K562 (cell line): Measurements from ENCODE around the gene WASF3. TPM values are rescaled to one million over a fixed set of nuclear protein-coding genes. Genes with fewer than 3 reads are reported as not detected.

ENCODE experiments used
- ATAC-seq: fragments of 200-7000 bp; cut with Tn5 transposase; 3 replicates; pipeline ENCODE4 v1.9.1; 2020; ENCODE audit warnings: moderate library complexity
- BruUV-seq: library from RNA; stranded (reverse); fragments of 400-500 nt; replicated peaks from 2 replicates; lab custom pipeline; 2021; lab: Mats Ljungman, UMichigan
- CTCF ChIA-PET: fragments of 300-600 bp; formaldehyde crosslinking; extraction: SDS; loops from one replicate; lab custom pipeline; 2021; ENCODE audit warnings: low intra/inter-chr PET ratio; lab: Yijun Ruan, JAX
- POLR2A ChIA-PET: fragments of 300-600, 350-650 bp; sonication (Branson Sonifier 250); formaldehyde crosslinking; extraction: SDS; loops from one replicate; lab custom pipeline; 2021; ENCODE audit warnings: antibody characterized with exemption, inconsistent platforms; lab: Yijun Ruan, JAX
- DNase-seq, 4 experiments: peaks; one replicate each; pipeline versions ENCODE4 v3.0.0 to v3.0.0-alpha.2; 2011 to 2018; ENCODE audit warnings: low spot score in 3 of 4, mixed read lengths in 3 of 4; ENCODE audit errors: extremely low read depth in 1 of 4
- FAIRE-seq: peaks from 2 replicates; lab custom pipeline; 2011; peaks lifted over from hg19 to GRCh38; lab: Jason Lieb, UNC
- H2AFZ ChIP-seq: 2 replicates; pipeline ENCODE4 v1.6.0; 2011; ENCODE audit warnings: low read depth, low read length, control low read depth, inconsistent platforms
- H3K27ac ChIP-seq: fragments of 200-600 bp; 3 replicates; pipeline ENCODE4 v1.8.0; 2011; ENCODE audit warnings: low read depth, mild to moderate bottlenecking, control low read depth, inconsistent platforms, low read length, moderate library complexity, mixed read lengths; ENCODE audit errors: extremely low read depth
- H3K27me3 ChIP-seq, 2 experiments: fragments of 300-600 bp in 1 of 2; 2 replicates in 1 of 2; 3 replicates in 1 of 2; pipeline versions ENCODE4 v1.6.0 to v1.8.0; 2011; ENCODE audit warnings: inconsistent platforms in 2 of 2, low read length in 2 of 2, mild to moderate bottlenecking in 1 of 2, mixed read lengths in 1 of 2, moderate library complexity in 1 of 2; ENCODE audit not compliant: control insufficient read depth in 2 of 2, insufficient read depth in 2 of 2
- H3K36me3 ChIP-seq: fragments of 300-600 bp; 3 replicates; pipeline ENCODE4 v1.8.0; 2011; ENCODE audit warnings: mild to moderate bottlenecking, low read length, inconsistent platforms; ENCODE audit not compliant: control insufficient read depth, insufficient read depth
- H3K4me1 ChIP-seq, 2 experiments: fragments of 200-600 bp in 1 of 2; replicated peaks in 1 of 2; 2 replicates in 1 of 2; 3 replicates in 1 of 2; pipeline versions ENCODE4 v1.5.1 to v1.8.0; 2011; ENCODE audit warnings: inconsistent platforms in 2 of 2, low read length in 2 of 2, mild to moderate bottlenecking in 1 of 2, mixed read lengths in 1 of 2, moderate library complexity in 1 of 2; ENCODE audit not compliant: control insufficient read depth in 2 of 2, insufficient read depth in 2 of 2
- H3K4me2 ChIP-seq: 2 replicates; pipeline ENCODE4 v1.6.1; 2011; ENCODE audit warnings: low read length, control low read depth, inconsistent platforms, mixed read lengths; ENCODE audit not compliant: insufficient read depth
- H3K4me3 ChIP-seq: fragments of 200-600 bp; sonication (generic), shearing (Covaris generic); 2 replicates; pipeline ENCODE4 v1.5.1; 2016; ENCODE audit warnings: control low read depth, inconsistent platforms
- H3K79me2 ChIP-seq: fragments of 200-600 bp; 3 replicates; pipeline ENCODE4 v1.8.0; 2011; ENCODE audit warnings: low read length, inconsistent platforms; ENCODE audit not compliant: control insufficient read depth, insufficient read depth
- H3K9ac ChIP-seq, 2 experiments: 2 replicates each; pipeline versions ENCODE4 v1.6.0 to v1.6.1; 2011; ENCODE audit warnings: low read depth in 2 of 2, low read length in 2 of 2, control low read depth in 1 of 2, inconsistent platforms in 1 of 2, mild to moderate bottlenecking in 1 of 2, mixed read lengths in 1 of 2; ENCODE audit not compliant: insufficient read depth in 1 of 2
- H3K9me1 ChIP-seq: one replicate; pipeline ENCODE4 v1.6.0; 2011; ENCODE audit warnings: inconsistent platforms, mild to moderate bottlenecking, low read length, moderate library complexity; ENCODE audit not compliant: control insufficient read depth, insufficient read depth
- H3K9me3 ChIP-seq: replicated peaks from 2 replicates; pipeline ENCODE4 v1.5.1; 2011; ENCODE audit warnings: low read depth, low read length, inconsistent platforms; ENCODE audit not compliant: control insufficient read depth, insufficient read depth
- H4K20me1 ChIP-seq: replicated peaks from 2 replicates; pipeline ENCODE4 v1.6.1; 2011; ENCODE audit warnings: low read length, inconsistent platforms, mixed read lengths; ENCODE audit not compliant: control insufficient read depth, insufficient read depth
- E4F1 ChIP-seq: fragments of 250-450 bp; sonication (Bioruptor Pico); IDR thresholded peaks from 2 replicates; pipeline ENCODE4 v1.5.0; 2021; ENCODE audit warnings: mild to moderate bottlenecking, borderline replicate concordance
- HNRNPL ChIP-seq: fragments of 200-400 bp; formaldehyde crosslinking; IDR thresholded peaks from 2 replicates; pipeline ENCODE4 v1.6.1; 2017; ENCODE audit warnings: low read depth, mild to moderate bottlenecking, low read length
- NCOR1 ChIP-seq: fragments of 450-650 bp; IDR thresholded peaks from 2 replicates; pipeline ENCODE4 v1.6.1; 2016; ENCODE audit warnings: mild to moderate bottlenecking, moderate library complexity
- SFPQ ChIP-seq: fragments of 200-400 bp; formaldehyde crosslinking; IDR thresholded peaks from 2 replicates; pipeline ENCODE4 v1.6.1; 2017; ENCODE audit warnings: mild to moderate bottlenecking, low read depth, low read length, moderate library complexity
- SMARCB1 ChIP-seq: IDR thresholded peaks from 2 replicates; pipeline ENCODE4 v1.6.1; 2011; ENCODE audit warnings: improper control_type of control experiment, low read depth; ENCODE audit not compliant: insufficient read length
- STAT5B ChIP-seq: fragments of 250-450 bp; sonication (Bioruptor Pico); IDR thresholded peaks from 2 replicates; pipeline ENCODE4 v1.8.0; 2021; ENCODE audit warnings: mild to moderate bottlenecking, inconsistent platforms
- ZBTB7A ChIP-seq: IDR thresholded peaks from 2 replicates; pipeline ENCODE4 v1.6.1; 2011; ENCODE audit warnings: low read depth, mild to moderate bottlenecking, low read length, moderate library complexity, borderline replicate concordance; ENCODE audit not compliant: control insufficient read depth
- ZNF263 ChIP-seq: sonication (generic); formaldehyde crosslinking; IDR thresholded peaks from 2 replicates; pipeline ENCODE4 v1.8.0; 2022; ENCODE audit warnings: mild to moderate bottlenecking, missing genetic modification reagents, borderline replicate concordance
- ZNF282 ChIP-seq: sonication (generic); formaldehyde crosslinking; IDR thresholded peaks from 2 replicates; pipeline ENCODE4 v1.8.1; 2023; ENCODE audit warnings: missing genetic modification reagents
- WGBS: fragments of 100-300 bp; shearing (Covaris generic); methylation state at CpG from one replicate; pipeline ENCODE4 v1.1.6; 2016; ENCODE audit warnings: low coverage, mixed read lengths; ENCODE audit not compliant: insufficient coverage; ENCODE audit errors: missing lambda C conversion rate; 5-methylcytosine and 5-hydroxymethylcytosine counted together
- in situ Hi-C: fragments of 300-500 bp; cut with MboI; formaldehyde crosslinking; loops from 4 replicates; pipeline ENCODE4 v1.15.0; 2018; ENCODE audit warnings: inconsistent platforms, mixed read lengths
- intact Hi-C: fragments of 100-400 bp; cut with micrococcal nuclease; formaldehyde crosslinking; loops from 2 replicates; pipeline ENCODE4 v1.14.2; 2022
- polyA plus RNA-seq, 8 experiments: library from polyadenylated mRNA; depleted of rRNA in 4 of 8; stranded (reverse) in 5 of 8; unstranded in 3 of 8; fragments of >200 nt; fragmentation: Nextera tagmentation in 2 of 8; fragmentation: Illumina TruSeq in 1 of 8; extraction: Ambion mirVana in 2 of 8; extraction: Trizol in 1 of 8; gene quantifications; 2 replicates each; pipeline versions ENCODE4 v1.2.1 to v1.2.3, GENCODE V29; 2011 to 2014; ENCODE audit warnings: inconsistent platforms in 1 of 8, missing spikeins in 1 of 8
- total RNA-seq, 7 experiments: library from RNA; depleted of rRNA in 6 of 7; stranded (reverse); fragments of >200 nt in 6 of 7; fragmentation: Illumina TruSeq in 2 of 7; extraction: Trizol in 2 of 7; gene quantifications; 2 replicates each; pipeline versions ENCODE4 v1.2.1 to v1.2.3, GENCODE V29; 2011 to 2021; ENCODE audit warnings: low replicate concordance in 1 of 7

The WASF3 gene
- total and polyA plus RNA-seq, 9 of the 15 experiments (the other 6 are each of a cell fraction or from before 2014, with no cell fraction given), result 0.04 to 0.43 (median 0.11) TPM

DNA sequence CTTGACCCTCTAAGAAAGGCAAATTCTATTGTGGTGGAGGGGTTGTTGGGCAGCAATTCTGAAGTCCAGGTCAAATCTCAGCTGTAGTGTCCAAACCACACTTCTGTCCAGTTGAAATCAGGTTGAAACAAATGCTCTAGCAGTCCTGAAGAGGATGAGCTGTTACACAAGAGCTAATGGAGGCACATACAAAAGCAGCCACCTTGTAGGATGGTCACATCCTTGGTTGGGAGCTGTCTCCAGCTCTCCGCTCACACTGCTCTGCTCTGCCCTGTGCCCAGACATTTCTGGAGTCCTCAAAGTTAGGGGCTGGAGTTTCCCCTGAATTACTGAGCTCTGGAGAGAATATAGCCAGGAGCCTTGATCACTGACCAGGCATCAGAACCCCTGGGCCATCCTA is 155.9 kb downstream of the WASF3 start (continued):
- no peak for TF ChIP-seq STAT5B
- no peak for TF ChIP-seq ZBTB7A
- no peak for TF ChIP-seq SMARCB1
- no peak for TF ChIP-seq ZNF263 (CRISPR knock-in tag)
- TF ChIP-seq HNRNPL, result no peak

GRCh38 chr13:26716984-26717383 is 159.5 kb downstream of the WASF3 start:
- 0% methylated on average over 3 of the region's 3 CpGs for whole genome bisulfite sequencing
- Histone ChIP-seq H3K79me2 (no peaks in the 10 kb centered on the region), H3K9ac (no peak overlapping the region), H3K4me2 (no peak overlapping the region), H3K4me1 (no peaks in the 10 kb centered on the region), H3K9me1 (no peaks in the 10 kb centered on the region), H3K27ac (no peak overlapping the region), H2AFZ (no peak overlapping the region), H3K4me3 (no peak overlapping the region), H3K27me3 (peaks cover 0 to 7% of the 10 kb centered on the region in 2 experiments; a peak in 3 of 5 replicates), H3K36me3 (no peaks in the 10 kb centered on the region), H4K20me1 (no peaks in the 10 kb centered on the region), H3K9me3 (no peaks in the 10 kb centered on the region)
- no TSS peak for BruUV-seq
- in situ Hi-C loops, result no loop called here
- ChIA-PET POLR2A (interaction anchor here (0.6 kb wide), 1 partner anchor 201 kb away, joined by 3 read pairs; no protein-coding TSS in a partner anchor), CTCF (no interaction called here)
- DNase-seq, result no peak
- no peak for FAIRE-seq
- ATAC-seq, result no peak
- intact Hi-C loops, result no loop called here
- no peak for TF ChIP-seq E4F1 (CRISPR knock-in tag)
- no peak for TF ChIP-seq NCOR1
- TF ChIP-seq SFPQ, result no peak
- no peak for TF ChIP-seq ZNF282 (CRISPR knock-in tag)
